Karpas-422 (cell line): ENCODE measurements around the gene MED7. TPM values are rescaled to one million over a fixed set of nuclear protein-coding genes. Genes with fewer than 3 reads are reported as not detected.

Experiments
- DNase-seq: peaks from one replicate; pipeline ENCODE4 v3.0.0-alpha.2; 2015
- H2AFZ ChIP-seq: fragments of 200-600 bp; sonication (generic); 2 replicates; pipeline ENCODE4 v1.6.1; 2014; ENCODE audit warnings: antibody characterized with exemption, low read length, mixed read lengths
- H3K27ac ChIP-seq: fragments of 200-600 bp; sonication (generic); 2 replicates; pipeline ENCODE4 v1.5.1; 2014; ENCODE audit warnings: mild to moderate bottlenecking, low read length, moderate library complexity
- H3K27me3 ChIP-seq: fragments of 200-600 bp; sonication (generic); 2 replicates; pipeline ENCODE4 v1.6.1; 2014; ENCODE audit warnings: low read length, mixed read lengths
- H3K36me3 ChIP-seq: fragments of 200-600 bp; sonication (generic); 2 replicates; pipeline ENCODE4 v1.6.1; 2014; ENCODE audit warnings: low read length, mixed read lengths; ENCODE audit not compliant: insufficient read depth
- H3K4me1 ChIP-seq: fragments of 200-600 bp; sonication (generic); 2 replicates; pipeline ENCODE4 v1.6.1; 2014; ENCODE audit warnings: mild to moderate bottlenecking, low read length, mixed read lengths
- H3K4me2 ChIP-seq: fragments of 200-600 bp; sonication (generic); 2 replicates; pipeline ENCODE4 v1.6.1; 2014; ENCODE audit warnings: low read length, low read depth, mild to moderate bottlenecking; ENCODE audit not compliant: poor library complexity, severe bottlenecking
- H3K4me3 ChIP-seq: fragments of 200-600 bp; sonication (generic); 2 replicates; pipeline ENCODE4 v1.5.1; 2014; ENCODE audit warnings: mild to moderate bottlenecking, antibody characterized with exemption, low read length, mixed read lengths
- H3K79me2 ChIP-seq: fragments of 200-600 bp; sonication (generic); 2 replicates; pipeline ENCODE4 v1.6.1; 2014; ENCODE audit warnings: mild to moderate bottlenecking, low read length, mixed read lengths
- H3K9ac ChIP-seq: fragments of 200-600 bp; sonication (generic); 2 replicates; pipeline ENCODE4 v1.6.0; 2014; ENCODE audit warnings: low read length
- H3K9me2 ChIP-seq: fragments of 200-600 bp; sonication (generic), shearing (Covaris generic); replicated peaks from 2 replicates; pipeline ENCODE4 v1.6.0; 2014; ENCODE audit warnings: mild to moderate bottlenecking, low read length, moderate library complexity; ENCODE audit not compliant: insufficient read depth
- H3K9me3 ChIP-seq: fragments of 300-700, 200-600 bp; sonication (generic); 2 replicates; pipeline ENCODE4 v1.6.1; 2014; ENCODE audit warnings: low read length, mixed read lengths
- H4K20me1 ChIP-seq: fragments of 200-600 bp; sonication (generic); 2 replicates; pipeline ENCODE4 v1.6.1; 2014; ENCODE audit warnings: mild to moderate bottlenecking, antibody characterized with exemption, low read length, low read depth; ENCODE audit not compliant: insufficient read depth
- total RNA-seq: library from RNA; depleted of rRNA; stranded (reverse); fragments of >200 nt; shearing (Covaris generic); gene quantifications from 2 replicates; pipeline ENCODE4 v1.2.3, GENCODE V29; 2014; ENCODE audit warnings: low replicate concordance

MED7 gene
- total RNA-seq, 1 experiment from 2014 or later = 12.2 TPM

DNA sequence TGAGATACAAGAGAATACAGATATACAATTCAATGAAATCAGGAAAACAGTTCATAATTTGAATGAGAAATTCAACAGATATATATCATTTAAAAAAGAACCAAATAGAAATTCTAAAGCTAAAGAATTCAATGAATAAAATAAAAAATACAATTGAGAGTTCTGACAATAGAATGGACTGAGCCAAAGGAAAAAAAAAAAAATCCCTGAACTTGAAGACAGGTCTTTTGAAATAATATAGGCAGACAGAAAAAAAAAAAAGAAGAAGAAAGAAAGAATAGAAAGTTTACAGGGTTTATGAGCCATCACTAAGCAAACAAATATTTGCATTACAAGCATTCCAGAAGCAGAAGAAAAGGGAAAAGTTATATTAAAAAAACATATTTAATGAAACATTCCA is 21.0 kb downstream of the MED7 start:
- H3K9ac ChIP-seq = no peak overlapping the region
- peaks cover 18% of the 10 kb centered on the region for H3K9me3 ChIP-seq
- no peaks in the 10 kb centered on the region for H3K79me2 ChIP-seq
- H3K4me1 ChIP-seq = no peaks in the 10 kb centered on the region
- H4K20me1 ChIP-seq = no peaks in the 10 kb centered on the region
- no peak overlapping the region for H3K4me2 ChIP-seq
- no peaks in the 10 kb centered on the region for H3K27me3 ChIP-seq
- no peak overlapping the region for H2AFZ ChIP-seq
- H3K36me3 ChIP-seq = no peaks in the 10 kb centered on the region
- no peak overlapping the region for H3K27ac ChIP-seq
- no peak for DNase-seq
- no peak overlapping the region for H3K4me3 ChIP-seq
- no peaks in the 10 kb centered on the region for H3K9me2 ChIP-seq

GRCh38 chr5:157120102-157120501 is 22.6 kb downstream of the MED7 start:
- H3K4me2 ChIP-seq = no peak overlapping the region

DNA sequence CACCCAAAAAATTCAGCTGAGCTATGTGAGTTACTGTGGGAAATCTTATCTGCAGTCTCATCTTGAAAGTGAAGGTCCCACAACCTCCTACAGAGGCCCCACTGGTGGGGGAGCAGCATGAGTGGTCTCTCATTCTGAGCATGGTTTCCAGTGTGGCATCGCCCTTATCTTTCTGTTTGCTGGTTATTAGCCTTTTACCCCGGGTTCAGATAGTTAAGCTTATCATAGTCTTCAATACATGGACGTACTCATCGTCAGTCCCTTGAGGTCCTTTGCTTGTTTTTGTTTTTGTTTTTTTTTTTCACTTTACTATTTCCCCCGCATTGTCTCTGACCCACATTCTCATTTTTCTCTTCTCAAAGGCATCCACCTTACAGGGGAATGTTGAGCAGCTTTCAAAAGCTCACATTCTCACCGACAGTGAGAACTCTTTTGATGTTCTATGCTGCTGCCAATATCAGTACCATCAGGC is 26.1 kb downstream of the MED7 start:
- no peaks in the 10 kb centered on the region for H3K27me3 ChIP-seq
- H3K4me3 ChIP-seq = no peak overlapping the region
- H3K9me2 ChIP-seq = no peaks in the 10 kb centered on the region
- no peaks in the 10 kb centered on the region for H4K20me1 ChIP-seq
- H3K36me3 ChIP-seq = no peaks in the 10 kb centered on the region
- no peak overlapping the region for H3K4me2 ChIP-seq
- H3K27ac ChIP-seq = no peak overlapping the region
- no peak overlapping the region for H3K9ac ChIP-seq
- no peaks in the 10 kb centered on the region for H3K4me1 ChIP-seq
- peaks cover 10% of the 10 kb centered on the region for H3K9me3 ChIP-seq
- H3K79me2 ChIP-seq = no peaks in the 10 kb centered on the region
- DNase-seq = no peak
- H2AFZ ChIP-seq = no peak overlapping the region

More at GRCh38 chr5:157120102-157120501, 22.6 kb downstream of the MED7 start:
- H4K20me1 ChIP-seq = no peaks in the 10 kb centered on the region
- H2AFZ ChIP-seq = no peak overlapping the region
- no peaks in the 10 kb centered on the region for H3K36me3 ChIP-seq
- no peak overlapping the region for H3K9ac ChIP-seq
- DNase-seq = no peak
- H3K9me3 ChIP-seq = peaks cover 18% of the 10 kb centered on the region
- no peaks in the 10 kb centered on the region for H3K79me2 ChIP-seq
- no peaks in the 10 kb centered on the region for H3K27me3 ChIP-seq
- no peak overlapping the region for H3K4me3 ChIP-seq
- no peaks in the 10 kb centered on the region for H3K4me1 ChIP-seq
- H3K27ac ChIP-seq = no peak overlapping the region
- H3K9me2 ChIP-seq = no peaks in the 10 kb centered on the region

- DNase-seq = no peak
- no peaks in the 10 kb centered on the region for H3K27me3 ChIP-seq
- no peak overlapping the region for H3K9ac ChIP-seq
- H3K36me3 ChIP-seq = no peaks in the 10 kb centered on the region
- H3K79me2 ChIP-seq = no peaks in the 10 kb centered on the region
- H4K20me1 ChIP-seq = no peaks in the 10 kb centered on the region
- H3K4me1 ChIP-seq = no peaks in the 10 kb centered on the region
- no peak overlapping the region for H3K4me3 ChIP-seq
- H3K9me3 ChIP-seq = no peaks in the 10 kb centered on the region; the same call in 1 of the 2 replicates
- no peak overlapping the region for H3K4me2 ChIP-seq
- H3K27ac ChIP-seq = no peak overlapping the region
- no peaks in the 10 kb centered on the region for H3K9me2 ChIP-seq
- H2AFZ ChIP-seq = no peak overlapping the region
Observed at GRCh38 chr5:157115502-157115901, 27.2 kb downstream of the MED7 start.

- no peaks in the 10 kb centered on the region for H3K79me2 ChIP-seq
- no peak overlapping the region for H3K9ac ChIP-seq
- H4K20me1 ChIP-seq = no peaks in the 10 kb centered on the region
- H3K4me1 ChIP-seq = no peaks in the 10 kb centered on the region
- H3K36me3 ChIP-seq = no peaks in the 10 kb centered on the region
- no peaks in the 10 kb centered on the region for H3K27me3 ChIP-seq
- H2AFZ ChIP-seq = no peak overlapping the region
- no peak overlapping the region for H3K4me3 ChIP-seq
- DNase-seq = no peak
- H3K4me2 ChIP-seq = no peak overlapping the region
- H3K9me2 ChIP-seq = no peaks in the 10 kb centered on the region
- no peaks in the 10 kb centered on the region for H3K9me3 ChIP-seq
- H3K27ac ChIP-seq = no peak overlapping the region
Observed at GRCh38 chr5:157115012-157115411, 27.7 kb downstream of the MED7 start.

- Histone ChIP-seq H3K4me2 (no peak overlapping the region), H2AFZ (no peak overlapping the region), H3K36me3 (no peaks in the 10 kb centered on the region), H4K20me1 (no peaks in the 10 kb centered on the region), H3K4me3 (no peak overlapping the region), H3K79me2 (no peaks in the 10 kb centered on the region), H3K27me3 (no peaks in the 10 kb centered on the region), H3K9me2 (no peaks in the 10 kb centered on the region), H3K4me1 (no peaks in the 10 kb centered on the region), H3K9me3 (no peaks in the 10 kb centered on the region), H3K9ac (no peak overlapping the region), H3K27ac (no peak overlapping the region)
- DNase-seq = no peak
Observed at GRCh38 chr5:157113002-157113401, 29.7 kb downstream of the MED7 start.

- Histone ChIP-seq H3K4me1 (no peaks in the 10 kb centered on the region), H3K4me2 (no peak overlapping the region), H3K4me3 (no peak overlapping the region), H4K20me1 (no peaks in the 10 kb centered on the region), H3K79me2 (no peaks in the 10 kb centered on the region), H3K36me3 (no peaks in the 10 kb centered on the region), H2AFZ (no peak overlapping the region), H3K9me2 (no peaks in the 10 kb centered on the region), H3K27ac (no peak overlapping the region), H3K9me3 (no peaks in the 10 kb centered on the region), H3K27me3 (no peaks in the 10 kb centered on the region), H3K9ac (no peak overlapping the region)
- no peak for DNase-seq
Observed at GRCh38 chr5:157109744-157110143, 32.9 kb downstream of the MED7 start.

DNA sequence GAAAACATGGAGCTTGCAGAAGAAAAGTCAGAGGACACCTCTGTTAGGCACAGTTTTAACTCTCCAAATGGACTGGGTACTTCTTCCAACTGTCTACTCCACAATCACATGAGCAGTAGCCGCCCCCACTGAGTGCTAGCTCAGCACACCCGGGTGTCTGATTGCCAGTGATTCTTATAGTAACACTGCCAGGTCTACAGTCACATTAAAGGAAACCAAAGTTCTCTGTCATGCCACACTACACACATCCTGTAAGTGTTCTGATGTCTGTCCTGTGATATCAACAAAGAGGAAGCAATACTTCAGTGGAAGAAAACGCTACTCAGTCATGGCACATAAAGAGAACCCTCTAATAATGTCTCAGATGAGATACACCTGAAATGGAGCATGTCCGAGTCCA is 33.7 kb downstream of the MED7 start, which contains the start of gene HAVCR2:
Gene HAVCR2, minus strand, starts transcription at position 69 of the 400 bp plus-strand sequence. Its CDS starts 61 bp downstream, at position 8.
- no peak for DNase-seq
- H3K4me2 ChIP-seq = no peak within 1 kb of the TSS

GRCh38 chr5:157107508-157107907 is 35.2 kb downstream of the MED7 start:
- H3K36me3 ChIP-seq = no peaks in the 10 kb centered on the region
- H2AFZ ChIP-seq = no peak overlapping the region
- no peak overlapping the region for H3K9ac ChIP-seq
- no peaks in the 10 kb centered on the region for H3K27me3 ChIP-seq
- H3K9me2 ChIP-seq = no peaks in the 10 kb centered on the region
- H3K79me2 ChIP-seq = no peaks in the 10 kb centered on the region
- no peak overlapping the region for H3K4me3 ChIP-seq
- H3K27ac ChIP-seq = no peak overlapping the region
- no peak overlapping the region for H3K4me2 ChIP-seq
- no peaks in the 10 kb centered on the region for H3K4me1 ChIP-seq
- no peak for DNase-seq
- H3K9me3 ChIP-seq = no peaks in the 10 kb centered on the region
- H4K20me1 ChIP-seq = no peaks in the 10 kb centered on the region

More for the DNA sequence above, 33.7 kb downstream of the MED7 start, which contains the start of gene HAVCR2:
- H3K27ac ChIP-seq = no peak within 1 kb of the TSS
- H3K9ac ChIP-seq = no peak within 1 kb of the TSS
- no peaks in the 10 kb centered on the region for H4K20me1 ChIP-seq
- no peaks in the 10 kb centered on the region for H3K4me1 ChIP-seq
- H3K9me3 ChIP-seq = no peaks in the 10 kb centered on the region
- no peaks in the 10 kb centered on the region for H3K36me3 ChIP-seq
- H2AFZ ChIP-seq = no peak within 1 kb of the TSS
- no peaks in the 10 kb centered on the region for H3K79me2 ChIP-seq
- no peak within 1 kb of the TSS for H3K4me3 ChIP-seq
- H3K27me3 ChIP-seq = no peaks in the 10 kb centered on the region
- no peaks in the 10 kb centered on the region for H3K9me2 ChIP-seq
